PC-3 (cell line): Measurements from ENCODE around the gene HOXC9.

ENCODE experiments used
- EZH2 ChIP-seq: fragments of 300-600 bp; sonication (generic); IDR thresholded peaks from one replicate; pipeline ENCODE4 v1.6.1; 2017; ENCODE audit warnings: antibody characterized with exemption, mild to moderate bottlenecking, low read length; ENCODE audit not compliant: unreplicated experiment
- TF ChIP-seq, protein P1 (sequence below): fragments of 300-600 bp; sonication (generic); conservative IDR thresholded peaks from 2 replicates; pipeline ENCODE4 v1.5.1; 2017; ENCODE audit warnings: antibody characterized with exemption, low read depth, mild to moderate bottlenecking, low read length

DNA sequence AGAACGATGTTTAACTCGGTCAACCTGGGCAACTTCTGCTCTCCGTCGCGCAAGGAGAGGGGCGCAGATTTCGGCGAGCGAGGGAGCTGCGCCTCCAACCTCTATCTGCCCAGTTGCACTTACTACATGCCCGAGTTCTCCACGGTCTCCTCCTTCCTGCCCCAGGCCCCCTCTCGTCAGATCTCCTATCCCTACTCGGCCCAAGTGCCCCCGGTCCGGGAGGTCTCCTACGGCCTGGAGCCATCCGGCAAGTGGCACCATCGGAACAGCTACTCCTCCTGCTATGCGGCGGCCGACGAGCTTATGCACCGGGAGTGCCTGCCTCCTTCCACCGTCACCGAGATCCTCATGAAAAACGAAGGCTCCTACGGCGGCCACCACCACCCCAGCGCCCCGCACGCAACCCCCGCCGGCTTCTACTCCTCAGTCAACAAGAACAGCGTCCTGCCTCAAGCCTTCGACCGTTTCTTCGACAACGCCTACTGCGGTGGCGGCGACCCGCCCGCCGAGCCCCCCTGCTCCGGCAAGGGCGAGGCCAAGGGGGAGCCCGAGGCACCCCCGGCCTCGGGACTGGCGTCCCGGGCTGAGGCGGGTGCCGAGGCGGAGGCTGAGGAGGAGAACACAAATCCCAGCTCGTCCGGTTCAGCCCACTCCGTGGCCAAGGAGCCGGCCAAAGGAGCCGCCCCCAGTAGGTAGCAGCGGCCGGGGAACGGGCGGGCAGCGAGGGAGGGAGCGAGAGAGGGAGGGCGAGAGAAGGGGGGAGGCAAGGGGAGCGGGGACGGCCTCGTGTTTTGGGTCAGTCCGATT lies 26.5 kb upstream of the HOXC9 start:
- TF ChIP-seq, protein P1, sequence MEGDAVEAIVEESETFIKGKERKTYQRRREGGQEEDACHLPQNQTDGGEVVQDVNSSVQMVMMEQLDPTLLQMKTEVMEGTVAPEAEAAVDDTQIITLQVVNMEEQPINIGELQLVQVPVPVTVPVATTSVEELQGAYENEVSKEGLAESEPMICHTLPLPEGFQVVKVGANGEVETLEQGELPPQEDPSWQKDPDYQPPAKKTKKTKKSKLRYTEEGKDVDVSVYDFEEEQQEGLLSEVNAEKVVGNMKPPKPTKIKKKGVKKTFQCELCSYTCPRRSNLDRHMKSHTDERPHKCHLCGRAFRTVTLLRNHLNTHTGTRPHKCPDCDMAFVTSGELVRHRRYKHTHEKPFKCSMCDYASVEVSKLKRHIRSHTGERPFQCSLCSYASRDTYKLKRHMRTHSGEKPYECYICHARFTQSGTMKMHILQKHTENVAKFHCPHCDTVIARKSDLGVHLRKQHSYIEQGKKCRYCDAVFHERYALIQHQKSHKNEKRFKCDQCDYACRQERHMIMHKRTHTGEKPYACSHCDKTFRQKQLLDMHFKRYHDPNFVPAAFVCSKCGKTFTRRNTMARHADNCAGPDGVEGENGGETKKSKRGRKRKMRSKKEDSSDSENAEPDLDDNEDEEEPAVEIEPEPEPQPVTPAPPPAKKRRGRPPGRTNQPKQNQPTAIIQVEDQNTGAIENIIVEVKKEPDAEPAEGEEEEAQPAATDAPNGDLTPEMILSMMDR: no peak
- TF ChIP-seq EZH2: no peak
